Measurements from ENCODE around the gene CDH18.

- TF ChIP-seq, protein P1, sequence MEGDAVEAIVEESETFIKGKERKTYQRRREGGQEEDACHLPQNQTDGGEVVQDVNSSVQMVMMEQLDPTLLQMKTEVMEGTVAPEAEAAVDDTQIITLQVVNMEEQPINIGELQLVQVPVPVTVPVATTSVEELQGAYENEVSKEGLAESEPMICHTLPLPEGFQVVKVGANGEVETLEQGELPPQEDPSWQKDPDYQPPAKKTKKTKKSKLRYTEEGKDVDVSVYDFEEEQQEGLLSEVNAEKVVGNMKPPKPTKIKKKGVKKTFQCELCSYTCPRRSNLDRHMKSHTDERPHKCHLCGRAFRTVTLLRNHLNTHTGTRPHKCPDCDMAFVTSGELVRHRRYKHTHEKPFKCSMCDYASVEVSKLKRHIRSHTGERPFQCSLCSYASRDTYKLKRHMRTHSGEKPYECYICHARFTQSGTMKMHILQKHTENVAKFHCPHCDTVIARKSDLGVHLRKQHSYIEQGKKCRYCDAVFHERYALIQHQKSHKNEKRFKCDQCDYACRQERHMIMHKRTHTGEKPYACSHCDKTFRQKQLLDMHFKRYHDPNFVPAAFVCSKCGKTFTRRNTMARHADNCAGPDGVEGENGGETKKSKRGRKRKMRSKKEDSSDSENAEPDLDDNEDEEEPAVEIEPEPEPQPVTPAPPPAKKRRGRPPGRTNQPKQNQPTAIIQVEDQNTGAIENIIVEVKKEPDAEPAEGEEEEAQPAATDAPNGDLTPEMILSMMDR (IDR thresholded peaks at IDR 0.05; ENCODE audit: low read length): no peak
- TF ChIP-seq EZH2 (optimal IDR thresholded peaks at IDR 0.05; ENCODE audit: low read depth, low read length) (no peak), EZH2phosphoT487 (IDR thresholded peaks at IDR 0.05; ENCODE audit: low read length) (no peak)
Measured at GRCh38 chr5:19534751-19535150, 453.2 kb downstream of the CDH18 start.

All from MM.1S (cell line).